GM12875 (cell line): ENCODE measurements around the gene RCAN3.

Source experiments
- H3K4me3 ChIP-seq: one replicate; pipeline ENCODE4 v1.5.1; 2011; ENCODE audit warnings: low read depth, low read length, control low read depth
- TF ChIP-seq, protein P1 (sequence below): IDR thresholded peaks from 2 replicates; pipeline ENCODE4 v1.5.1; 2011; ENCODE audit warnings: low read depth, mild to moderate bottlenecking, control low read depth, inconsistent platforms, low read length, moderate library complexity, borderline replicate concordance; ENCODE audit not compliant: insufficient read depth

Gene RCAN3

DNA sequence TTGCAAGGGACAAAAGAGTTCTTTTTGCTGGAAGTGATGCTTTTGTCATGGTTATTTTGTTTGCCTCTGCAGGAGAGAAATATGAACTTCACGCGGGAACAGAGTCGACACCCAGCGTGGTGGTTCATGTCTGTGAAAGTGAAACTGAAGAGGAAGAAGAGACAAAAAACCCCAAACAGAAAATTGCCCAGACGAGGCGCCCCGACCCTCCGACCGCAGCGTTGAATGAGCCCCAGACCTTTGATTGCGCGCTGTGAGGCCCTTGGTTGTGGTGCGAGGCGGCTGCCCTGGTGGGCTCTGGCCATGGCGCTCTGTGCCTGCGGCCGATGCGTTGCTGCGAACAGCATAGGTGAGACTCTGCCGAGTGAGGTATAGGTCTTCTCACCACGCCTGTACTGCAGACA is 32.4 kb downstream of the RCAN3 start:
- peak overlapping the region; percentile 48 for H3K4me3 ChIP-seq
- TF ChIP-seq, protein P1, sequence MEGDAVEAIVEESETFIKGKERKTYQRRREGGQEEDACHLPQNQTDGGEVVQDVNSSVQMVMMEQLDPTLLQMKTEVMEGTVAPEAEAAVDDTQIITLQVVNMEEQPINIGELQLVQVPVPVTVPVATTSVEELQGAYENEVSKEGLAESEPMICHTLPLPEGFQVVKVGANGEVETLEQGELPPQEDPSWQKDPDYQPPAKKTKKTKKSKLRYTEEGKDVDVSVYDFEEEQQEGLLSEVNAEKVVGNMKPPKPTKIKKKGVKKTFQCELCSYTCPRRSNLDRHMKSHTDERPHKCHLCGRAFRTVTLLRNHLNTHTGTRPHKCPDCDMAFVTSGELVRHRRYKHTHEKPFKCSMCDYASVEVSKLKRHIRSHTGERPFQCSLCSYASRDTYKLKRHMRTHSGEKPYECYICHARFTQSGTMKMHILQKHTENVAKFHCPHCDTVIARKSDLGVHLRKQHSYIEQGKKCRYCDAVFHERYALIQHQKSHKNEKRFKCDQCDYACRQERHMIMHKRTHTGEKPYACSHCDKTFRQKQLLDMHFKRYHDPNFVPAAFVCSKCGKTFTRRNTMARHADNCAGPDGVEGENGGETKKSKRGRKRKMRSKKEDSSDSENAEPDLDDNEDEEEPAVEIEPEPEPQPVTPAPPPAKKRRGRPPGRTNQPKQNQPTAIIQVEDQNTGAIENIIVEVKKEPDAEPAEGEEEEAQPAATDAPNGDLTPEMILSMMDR, result peak; percentile 6; the same call in 1 of the 2 replicates

DNA sequence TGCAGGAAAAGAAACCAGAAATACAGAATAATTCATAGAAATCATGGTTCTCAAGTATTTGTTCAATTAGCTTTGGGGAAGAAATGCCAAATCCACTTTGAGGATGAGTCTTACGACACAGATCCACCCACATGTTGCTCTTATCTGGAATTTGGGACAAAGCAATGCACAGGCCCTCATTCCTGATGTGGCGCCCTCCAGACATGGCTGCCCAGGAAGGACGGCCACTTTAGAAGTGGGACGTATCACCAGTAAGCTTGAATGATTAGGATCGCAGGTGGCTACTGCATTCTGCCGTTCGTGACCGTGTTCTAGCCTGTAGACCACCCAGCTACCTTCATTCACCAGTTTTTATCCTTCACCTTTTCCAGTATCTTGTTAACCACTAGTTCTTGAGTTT is 33.1 kb downstream of the RCAN3 start:
- TF ChIP-seq, protein P1, result no peak
- H3K4me3 ChIP-seq, result no peak overlapping the region

DNA sequence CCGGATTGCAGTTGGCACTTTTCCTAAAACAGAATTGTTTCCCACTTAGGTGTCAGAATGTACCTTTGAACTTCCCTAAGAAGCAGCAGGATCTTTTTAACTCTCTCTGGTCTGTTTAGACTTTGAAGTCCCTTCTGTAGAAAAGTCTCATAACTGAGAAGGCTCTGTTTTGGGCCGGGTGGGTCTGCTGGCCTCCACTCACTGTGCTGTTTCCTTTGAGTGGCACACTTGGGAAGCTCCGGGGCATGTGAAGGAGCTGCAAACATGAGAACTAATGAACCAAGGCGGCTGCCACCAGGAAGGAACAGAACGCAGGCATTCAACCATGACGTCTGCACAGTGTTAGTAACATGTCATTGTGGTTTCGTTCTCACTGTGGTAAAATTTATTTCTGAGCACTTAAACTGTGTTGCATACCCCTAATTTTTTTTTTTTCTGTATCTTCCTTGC is 33.8 kb downstream of the RCAN3 start:
- no peak overlapping the region for H3K4me3 ChIP-seq
- TF ChIP-seq, protein P1, result no peak

DNA sequence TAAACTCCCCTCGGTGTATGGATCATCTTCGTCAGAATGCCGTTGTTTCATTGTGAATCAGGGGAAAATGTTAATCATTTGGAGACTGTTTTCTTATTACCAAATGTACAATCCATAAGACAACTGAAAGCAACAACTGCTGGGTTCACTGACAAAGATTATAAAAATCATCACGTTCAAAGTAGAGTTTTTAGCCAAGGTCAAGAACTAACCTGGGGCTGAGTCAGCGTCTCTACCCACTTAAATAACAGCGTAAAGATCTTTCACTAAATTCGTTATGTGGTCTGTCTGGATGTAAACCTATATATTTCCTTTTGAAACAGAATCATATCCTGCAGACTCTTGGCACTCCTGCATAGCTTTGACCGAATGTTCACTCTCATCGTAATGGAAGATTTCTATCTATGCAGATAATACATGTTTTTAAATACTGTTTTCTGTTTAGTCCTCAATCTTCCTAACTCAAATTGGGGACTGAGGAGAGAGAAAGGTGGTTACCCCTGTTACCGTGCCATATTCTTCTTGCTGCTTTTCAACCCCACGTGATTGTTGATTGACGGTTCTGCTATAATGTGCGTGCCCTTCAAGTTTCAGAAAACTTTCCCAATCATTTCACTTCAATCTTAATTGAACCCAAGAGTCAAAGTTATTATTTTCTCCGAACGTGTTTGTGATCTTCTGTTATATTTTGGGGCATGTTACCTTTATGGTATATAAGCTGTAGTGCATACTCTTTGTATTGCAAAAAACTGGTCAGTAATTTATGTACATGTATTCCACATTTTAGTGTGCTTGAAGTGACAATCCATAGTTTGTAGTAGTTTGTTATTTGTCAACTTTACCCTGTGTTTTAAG is 37.6 kb downstream of the RCAN3 start:
- H3K4me3 ChIP-seq, result no peak overlapping the region
- TF ChIP-seq, protein P1, result no peak

DNA sequence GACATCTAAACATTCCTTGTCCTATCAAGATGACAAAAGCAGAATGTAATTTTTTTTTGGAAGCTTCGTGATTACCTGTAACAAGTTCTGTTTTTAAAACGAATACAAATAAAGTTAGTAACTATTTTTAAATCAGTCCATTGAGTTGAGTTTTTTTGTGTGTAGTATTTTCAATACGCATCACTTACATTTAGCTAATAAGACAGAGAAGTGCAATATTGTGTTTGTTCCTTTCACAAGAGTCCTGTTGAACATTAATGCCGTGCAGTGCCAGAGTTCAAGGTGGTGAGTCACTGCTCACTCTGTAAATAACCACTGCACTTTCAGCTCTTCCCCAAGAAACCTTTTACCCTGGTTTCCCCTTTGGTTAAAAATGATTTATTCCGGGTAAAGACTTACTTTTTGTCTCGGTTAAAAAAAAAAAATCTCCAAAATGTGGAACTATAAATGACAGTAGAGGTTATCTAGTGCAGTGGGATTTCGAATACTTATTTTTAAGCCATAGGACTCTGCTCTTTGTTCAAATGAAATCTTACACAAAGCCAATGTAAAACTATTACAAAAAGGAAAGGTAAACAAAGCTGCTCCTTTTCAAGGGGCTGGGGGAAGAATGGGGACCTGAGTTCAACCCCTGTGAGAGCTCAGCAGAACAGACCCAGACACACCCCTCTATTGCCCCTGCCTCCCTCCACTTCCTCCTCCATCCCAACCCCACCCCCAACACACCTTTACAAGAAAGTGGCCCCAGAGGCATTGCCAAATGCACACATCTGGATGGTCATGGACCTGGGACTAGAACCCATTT is 38.5 kb downstream of the RCAN3 start:
- H3K4me3 ChIP-seq, result no peak overlapping the region
- TF ChIP-seq, protein P1, result no peak

DNA sequence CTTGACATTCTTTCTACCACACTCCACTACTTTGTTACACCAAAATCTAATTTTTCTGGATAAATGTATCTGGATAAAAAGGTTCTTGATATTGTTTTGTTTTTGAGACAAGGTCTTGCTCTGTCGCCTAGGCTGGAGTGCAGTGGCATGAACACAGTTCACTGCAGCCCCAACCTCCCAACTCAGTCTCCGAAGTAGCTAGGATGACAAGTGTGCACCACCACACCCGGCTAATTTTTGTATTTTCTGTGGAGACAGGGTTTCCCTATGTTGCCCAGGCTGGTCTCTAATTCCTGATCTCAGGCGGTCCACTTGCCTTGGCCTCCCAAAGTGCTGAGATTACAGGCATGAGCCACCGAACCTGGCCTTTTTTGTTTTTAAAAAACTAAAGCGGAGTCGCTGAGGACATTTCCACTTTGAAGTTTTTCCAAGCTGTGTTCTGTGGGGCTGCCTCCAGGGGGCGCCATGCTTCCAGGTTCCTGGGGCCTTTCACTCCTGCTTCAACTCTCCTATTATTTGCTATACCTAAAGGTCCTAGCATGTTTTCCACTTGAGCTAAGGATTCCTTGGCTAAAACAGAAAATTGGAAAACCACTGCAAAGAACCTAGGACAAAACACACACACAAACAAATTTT is 39.2 kb downstream of the RCAN3 start:
- no peak overlapping the region for H3K4me3 ChIP-seq
- TF ChIP-seq, protein P1, result peak; percentile 50; the same call in 1 of the 2 replicates
